Mesenchymal stem cell (in vitro differentiated cells and primary cell): ENCODE results near the gene WDR55.
A peak's percentile ranks its signal among the peaks of the same experiment; 100 is the strongest.
"Not testable (repeated sequence)": the region's sequence is repeated elsewhere in the genome, so short reads cannot be mapped to it uniquely, and the experiment has no call there.

ENCODE experiments used
- DNase-seq: peaks from one replicate; pipeline ENCODE4 v3.0.0-alpha.2; 2013
- H2AFZ ChIP-seq: one replicate; pipeline ENCODE4 v1.6.1; 2013; ENCODE audit warnings: low read depth, mild to moderate bottlenecking, control low read depth, inconsistent platforms, low read length, moderate library complexity
- H2AK5ac ChIP-seq: 2 replicates; pipeline ENCODE4 v1.6.1; 2013; ENCODE audit warnings: low read length, moderate library complexity, mild to moderate bottlenecking, inconsistent platforms; ENCODE audit not compliant: severe bottlenecking
- H2BK120ac ChIP-seq: one replicate; pipeline ENCODE4 v1.6.1; 2013; ENCODE audit warnings: low read depth, mild to moderate bottlenecking, inconsistent platforms, low read length, moderate library complexity
- H2BK12ac ChIP-seq, 2 experiments: one replicate each; pipeline ENCODE4 v1.6.1; 2013; ENCODE audit warnings: inconsistent platforms in 2 of 2, low read length in 2 of 2, mild to moderate bottlenecking in 2 of 2, moderate library complexity in 2 of 2, control low read depth in 1 of 2
- H2BK15ac ChIP-seq: one replicate; pipeline ENCODE4 v1.6.1; 2013; ENCODE audit warnings: mild to moderate bottlenecking, low read depth, inconsistent platforms; ENCODE audit not compliant: poor library complexity, severe bottlenecking
- H2BK5ac ChIP-seq: 2 replicates; pipeline ENCODE4 v1.6.1; 2013; ENCODE audit warnings: low read depth, mild to moderate bottlenecking, low read length, control low read depth, inconsistent platforms; ENCODE audit not compliant: poor library complexity, severe bottlenecking
- H3K14ac ChIP-seq, 2 experiments: one replicate each; pipeline ENCODE4 v1.6.1; 2013; ENCODE audit warnings: inconsistent platforms in 2 of 2, low read length in 2 of 2, control low read depth in 1 of 2, mild to moderate bottlenecking in 1 of 2, moderate library complexity in 1 of 2
- H3K18ac ChIP-seq, 2 experiments: one replicate each; pipeline ENCODE4 v1.6.1; 2013; ENCODE audit warnings: inconsistent platforms in 2 of 2, low read length in 2 of 2, control low read depth in 1 of 2, low read depth in 1 of 2, mild to moderate bottlenecking in 1 of 2
- H3K23ac ChIP-seq, 2 experiments: one replicate each; pipeline ENCODE4 v1.6.1; 2013; ENCODE audit warnings: inconsistent platforms in 2 of 2, low read length in 2 of 2, mild to moderate bottlenecking in 2 of 2, moderate library complexity in 2 of 2, control low read depth in 1 of 2
- H3K27ac ChIP-seq: 2 replicates; pipeline ENCODE4 v1.5.1; 2013; ENCODE audit warnings: mild to moderate bottlenecking, moderate library complexity, low read length, control low read depth, inconsistent platforms; ENCODE audit not compliant: poor library complexity, severe bottlenecking
- H3K27me3 ChIP-seq, 2 experiments: 2 replicates each; pipeline versions ENCODE4 v1.6.1 to v1.7.0; 2013; ENCODE audit warnings: low read length in 2 of 2, mild to moderate bottlenecking in 2 of 2, moderate library complexity in 2 of 2, control low read depth in 1 of 2, inconsistent platforms in 1 of 2; ENCODE audit not compliant: control insufficient read depth in 1 of 2, insufficient read depth in 1 of 2
- H3K36me3 ChIP-seq, 2 experiments: 2 replicates each; pipeline versions ENCODE4 v1.6.1 to v1.7.0; 2013; ENCODE audit warnings: low read length in 2 of 2, control low read depth in 1 of 2, inconsistent platforms in 1 of 2, low read depth in 1 of 2, mild to moderate bottlenecking in 1 of 2; ENCODE audit not compliant: insufficient read depth in 2 of 2, control insufficient read depth in 1 of 2
- H3K4ac ChIP-seq, 2 experiments: one replicate each; pipeline ENCODE4 v1.6.1; 2013; ENCODE audit warnings: inconsistent platforms in 2 of 2, low read length in 2 of 2, mild to moderate bottlenecking in 2 of 2, moderate library complexity in 2 of 2, control low read depth in 1 of 2, low read depth in 1 of 2
- H3K4me1 ChIP-seq: 2 replicates; pipeline ENCODE4 v1.6.1; 2013; ENCODE audit warnings: low read depth, low read length, control low read depth; ENCODE audit not compliant: control insufficient read depth, insufficient read depth
- H3K4me2 ChIP-seq: 2 replicates; pipeline ENCODE4 v1.6.1; 2013; ENCODE audit warnings: low read length, mild to moderate bottlenecking, inconsistent platforms; ENCODE audit not compliant: poor library complexity, severe bottlenecking
- H3K4me3 ChIP-seq, 2 experiments: 2 replicates each; pipeline versions ENCODE4 v1.5.1 to v1.7.0; 2013; ENCODE audit warnings: low read length in 2 of 2, mild to moderate bottlenecking in 2 of 2, control low read depth in 1 of 2, low read depth in 1 of 2; ENCODE audit not compliant: insufficient read depth in 1 of 2
- H3K79me1 ChIP-seq: replicated peaks from 2 replicates; pipeline ENCODE4 v1.6.1; 2013; ENCODE audit warnings: mild to moderate bottlenecking, control low read depth, low read length, inconsistent platforms; ENCODE audit not compliant: poor library complexity, severe bottlenecking
- H3K9ac ChIP-seq: 2 replicates; pipeline ENCODE4 v1.7.0; 2013; ENCODE audit warnings: mild to moderate bottlenecking, low read length, moderate library complexity
- H3K9me3 ChIP-seq: 2 replicates; pipeline ENCODE4 v1.7.0; 2013; ENCODE audit warnings: mild to moderate bottlenecking, low read length; ENCODE audit not compliant: control insufficient read depth
- H4K8ac ChIP-seq: one replicate; pipeline ENCODE4 v1.6.1; 2013; ENCODE audit warnings: inconsistent platforms, mild to moderate bottlenecking, low read length, moderate library complexity
- H4K91ac ChIP-seq: one replicate; pipeline ENCODE4 v1.6.1; 2013; ENCODE audit warnings: mild to moderate bottlenecking, low read length, inconsistent platforms
- WGBS: methylation state at CpG from one replicate; pipeline ENCODE4 v1.1.7; 2013; ENCODE audit warnings: mixed read lengths; 5-methylcytosine and 5-hydroxymethylcytosine counted together

WDR55 gene

DNA sequence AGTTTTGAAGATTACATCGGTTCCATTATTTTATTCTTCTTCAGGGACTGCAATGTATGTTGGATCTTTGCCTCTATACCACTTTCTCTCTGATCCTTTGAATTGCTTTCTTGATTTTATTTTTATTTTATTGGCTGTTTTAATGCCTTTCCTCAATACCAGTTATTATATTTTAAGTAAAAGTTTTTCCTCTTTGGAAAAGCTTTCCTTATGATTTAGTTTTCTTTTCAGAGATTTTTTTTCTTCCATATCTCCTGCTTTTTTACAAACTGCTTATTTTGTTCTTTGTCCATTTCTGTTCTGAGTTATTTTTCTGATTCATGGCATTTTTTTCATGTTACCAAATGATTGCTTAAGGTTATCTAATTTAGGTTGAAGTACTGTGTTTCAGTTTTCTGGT is 47.1 kb downstream of the WDR55 start:
- Histone ChIP-seq H2BK5ac (no peak overlapping the region), H3K23ac (no peak overlapping the region), H3K14ac (no peak overlapping the region), H4K8ac (no peak overlapping the region), H3K18ac (no peak overlapping the region), H3K79me1 (no peaks in the 10 kb centered on the region), H3K27ac (no peak overlapping the region), H2BK15ac (no peak overlapping the region), H2AK5ac (no peak overlapping the region), H3K4ac (no peak overlapping the region), H3K4me1 (no peaks in the 10 kb centered on the region), H2BK120ac (no peak overlapping the region), H3K4me3 (peak overlapping the region in 1 of 2 experiments; percentile 81), H4K91ac (no peak overlapping the region), H3K27me3 (no peaks in the 10 kb centered on the region), H2BK12ac (no peak overlapping the region), H3K9ac (no peak overlapping the region), H3K36me3 (peaks cover 4 to 11% of the 10 kb centered on the region in 2 experiments), H3K4me2 (no peak overlapping the region), H3K9me3 (no peaks in the 10 kb centered on the region), H2AFZ (no peak overlapping the region)
- no CpG with 5 or more reads among the region's 1 CpG for WGBS
- DNase-seq = no peak

DNA sequence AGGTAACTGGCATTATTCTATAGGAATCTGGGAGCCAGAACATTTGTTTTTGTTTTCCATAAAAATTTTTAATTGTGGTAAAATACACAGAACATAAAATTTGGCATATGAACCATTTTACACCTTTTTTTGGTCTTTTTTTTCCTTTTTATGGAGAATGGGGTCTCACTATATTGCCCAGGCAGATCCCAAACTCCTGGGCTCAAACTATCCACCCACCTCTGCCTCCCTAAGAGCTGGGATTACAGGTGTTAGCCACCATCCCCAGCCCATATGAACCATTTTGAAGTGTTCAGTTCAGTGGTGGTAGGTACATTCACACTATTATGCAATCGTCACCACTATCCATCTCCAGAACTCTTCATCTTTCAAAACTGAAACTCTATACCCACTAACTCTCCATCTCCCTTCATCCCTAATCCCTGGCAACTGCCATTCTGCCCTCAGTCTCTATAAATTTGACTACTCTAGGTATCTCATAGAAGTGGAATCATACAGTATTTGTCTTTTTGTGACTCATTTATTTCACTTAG is 48.9 kb downstream of the WDR55 start:
- no peak overlapping the region for H2BK5ac ChIP-seq
- 97% methylated on average over 1 of the region's 1 CpG for WGBS

DNA sequence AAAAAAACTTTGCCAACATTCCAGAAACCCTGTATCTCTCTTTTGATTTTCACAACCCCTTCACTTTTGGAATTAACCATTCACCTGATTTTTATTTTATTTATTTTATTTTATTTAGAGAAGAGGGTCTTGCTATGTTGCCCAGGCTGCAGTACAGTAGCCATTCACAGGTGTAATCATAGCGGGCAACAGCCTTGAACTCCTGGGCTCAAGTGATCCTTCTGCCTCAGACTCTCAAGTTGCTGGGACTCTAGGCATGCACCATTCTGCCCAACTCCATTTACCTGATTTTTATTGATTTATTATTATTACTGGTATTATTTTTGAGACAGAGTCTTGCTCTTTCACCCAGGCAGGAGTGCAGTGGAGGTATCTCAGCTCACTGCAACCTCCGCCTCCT is 51.5 kb downstream of the WDR55 start:
- not testable (repeated sequence) for H3K4me1 ChIP-seq, H3K9ac ChIP-seq, H3K9me3 ChIP-seq, H2AFZ ChIP-seq, H3K27ac ChIP-seq, H3K4ac ChIP-seq, H2BK120ac ChIP-seq, H2AK5ac ChIP-seq, H3K18ac ChIP-seq, H3K4me2 ChIP-seq, H3K79me1 ChIP-seq, H2BK5ac ChIP-seq, H2BK12ac ChIP-seq, H4K91ac ChIP-seq, H3K27me3 ChIP-seq, H3K4me3 ChIP-seq, DNase-seq, H3K23ac ChIP-seq, H3K14ac ChIP-seq, H2BK15ac ChIP-seq, H3K36me3 ChIP-seq, H4K8ac ChIP-seq
- 96% methylated on average over 2 of the region's 2 CpGs for WGBS

More for the DNA sequence above, 48.9 kb downstream of the WDR55 start:
- Histone ChIP-seq H3K36me3 (no peaks in the 10 kb centered on the region), H2BK12ac (no peak overlapping the region), H3K27me3 (no peaks in the 10 kb centered on the region), H3K9me3 (no peaks in the 10 kb centered on the region), H4K8ac (no peak overlapping the region), H3K79me1 (no peaks in the 10 kb centered on the region), H2AFZ (no peak overlapping the region), H3K4ac (no peak overlapping the region), H2BK120ac (no peak overlapping the region), H3K27ac (no peak overlapping the region), H3K18ac (no peak overlapping the region), H3K4me3 (no peak overlapping the region), H3K14ac (no peak overlapping the region), H2AK5ac (no peak overlapping the region), H2BK15ac (no peak overlapping the region), H3K4me1 (peaks cover 2% of the 10 kb centered on the region), H4K91ac (no peak overlapping the region), H3K23ac (no peak overlapping the region), H3K9ac (no peak overlapping the region), H3K4me2 (no peak overlapping the region)
- DNase-seq = no peak

DNA sequence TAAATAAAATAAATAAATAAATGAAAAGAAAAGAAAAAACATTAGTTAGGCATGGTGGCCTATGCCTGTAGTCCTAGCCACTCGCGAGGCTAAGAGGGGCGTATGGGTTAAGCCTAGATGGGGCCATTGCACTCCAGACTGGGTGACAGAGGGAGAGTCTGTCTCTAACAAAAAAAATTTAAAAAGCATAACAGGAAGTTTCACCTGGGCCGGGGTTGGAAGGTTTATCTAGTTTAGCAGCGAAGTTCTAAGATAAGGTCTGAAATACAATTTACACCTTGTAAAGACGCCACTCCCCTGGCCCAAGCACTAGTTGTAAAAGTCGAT is 53.5 kb downstream of the WDR55 start:
- Histone ChIP-seq H4K91ac (peak overlapping the region; percentile 67), H3K9me3 (no peaks in the 10 kb centered on the region), H2BK15ac (no peak overlapping the region), H3K4me1 (peaks cover 3% of the 10 kb centered on the region), H3K4ac (no peak overlapping the region), H2BK5ac (no peak overlapping the region), H3K36me3 (no peaks in the 10 kb centered on the region), H3K14ac (no peak overlapping the region), H2BK120ac (no peak overlapping the region), H3K18ac (peak overlapping the region in 1 of 2 experiments; percentile 25), H3K4me2 (no peak overlapping the region), H2AFZ (no peak overlapping the region), H3K79me1 (no peaks in the 10 kb centered on the region), H3K4me3 (no peak overlapping the region), H3K27ac (peak overlapping the region; percentile 14), H2BK12ac (peak overlapping the region; percentile 51 to 61), H3K23ac (no peak overlapping the region), H2AK5ac (no peak overlapping the region), H4K8ac (no peak overlapping the region), H3K9ac (no peak overlapping the region), H3K27me3 (no peaks in the 10 kb centered on the region)
- DNase-seq = no peak
- 66% methylated on average over 7 of the region's 7 CpGs for WGBS
